Aorta (tissue), 5 donors: ENCODE results near the gene ERC2. TPM values are rescaled to one million over a fixed set of nuclear protein-coding genes. Genes with fewer than 3 reads are reported as not detected.

ENCODE experiments used
- ATAC-seq: fragments of 200-7000 bp; cut with Tn5 transposase; one replicate; pipeline ENCODE4 v1.9.1; 2022; ENCODE audit warnings: moderate library complexity; ENCODE audit not compliant: low FRiP score
- DNase-seq, 2 donors: peaks; one replicate each; pipeline ENCODE4 v3.0.0-alpha.2; 2020
- H3K27ac ChIP-seq, 2 donors: one replicate each; pipeline ENCODE4 v1.5.1; 2013; ENCODE audit warnings: low read length in 2 of 2, mild to moderate bottlenecking in 2 of 2, moderate library complexity in 2 of 2, control low read depth in 1 of 2, inconsistent platforms in 1 of 2, low read depth in 1 of 2
- H3K27me3 ChIP-seq, 2 donors: one replicate each; pipeline ENCODE4 v1.6.1; 2013; ENCODE audit warnings: control low read depth in 1 of 2, low read length in 1 of 2, mild to moderate bottlenecking in 1 of 2, moderate library complexity in 1 of 2; ENCODE audit not compliant: insufficient read depth in 2 of 2, control insufficient read depth in 1 of 2
- H3K36me3 ChIP-seq, 2 donors: one replicate each; pipeline ENCODE4 v1.6.1; 2013; ENCODE audit warnings: control low read depth in 1 of 2, low read length in 1 of 2, mild to moderate bottlenecking in 1 of 2; ENCODE audit not compliant: insufficient read depth in 2 of 2, control insufficient read depth in 1 of 2
- H3K4me1 ChIP-seq, 2 donors: one replicate each; pipeline ENCODE4 v1.6.1; 2013; ENCODE audit warnings: low read length in 2 of 2, control low read depth in 1 of 2, mild to moderate bottlenecking in 1 of 2, moderate library complexity in 1 of 2; ENCODE audit not compliant: insufficient read depth in 2 of 2, control insufficient read depth in 1 of 2
- H3K4me3 ChIP-seq, 2 donors: one replicate each; pipeline ENCODE4 v1.5.1; 2013; ENCODE audit warnings: low read length in 2 of 2, control low read depth in 1 of 2, mild to moderate bottlenecking in 1 of 2
- H3K9me3 ChIP-seq: one replicate; pipeline ENCODE4 v1.6.1; 2013; ENCODE audit warnings: mild to moderate bottlenecking, low read length; ENCODE audit not compliant: control insufficient read depth
- WGBS, 2 donors: extraction: QIAGEN DNeasy Blood & Tissue Kit; methylation state at CpG; one replicate each; pipeline ENCODE4 v1.1.7; 2013; 5-methylcytosine and 5-hydroxymethylcytosine counted together
- intact Hi-C, 2 donors: fragments of 100-400 bp; cut with DNase I; formaldehyde crosslinking; loops; one replicate each; pipeline versions ENCODE4 v1.14.2 to v1.15.0; 2022
- polyA plus RNA-seq, 2 donors: library from polyadenylated mRNA; stranded (reverse); fragments of 200-250 nt; gene quantifications; one replicate each; pipeline ENCODE4 v1.2.3, GENCODE V29; 2013
- total RNA-seq, 2 donors: library from RNA; stranded (reverse); fragmentation: NEBNext Ultra II Directional; extraction: Animal tissue kit (Norgen Biotek cat#: 25700); gene quantifications; one replicate each; pipeline ENCODE4 v1.2.1, GENCODE V29; 2021
- donor health status: healthy with polysubstance abuse.
- donor health status: Bipolar disorder and iron deficiency.
- donor health status: DM: no; HTN: no; CAD: no.
- donor health status: DM: no; HTN: no; CAD: no.
- donor health status: DM: yes; HTN: yes; CAD: no.

Gene ERC2
- total and polyA plus RNA-seq, 4 donors, result 0.27 to 0.55 TPM; not detected in 2

DNA sequence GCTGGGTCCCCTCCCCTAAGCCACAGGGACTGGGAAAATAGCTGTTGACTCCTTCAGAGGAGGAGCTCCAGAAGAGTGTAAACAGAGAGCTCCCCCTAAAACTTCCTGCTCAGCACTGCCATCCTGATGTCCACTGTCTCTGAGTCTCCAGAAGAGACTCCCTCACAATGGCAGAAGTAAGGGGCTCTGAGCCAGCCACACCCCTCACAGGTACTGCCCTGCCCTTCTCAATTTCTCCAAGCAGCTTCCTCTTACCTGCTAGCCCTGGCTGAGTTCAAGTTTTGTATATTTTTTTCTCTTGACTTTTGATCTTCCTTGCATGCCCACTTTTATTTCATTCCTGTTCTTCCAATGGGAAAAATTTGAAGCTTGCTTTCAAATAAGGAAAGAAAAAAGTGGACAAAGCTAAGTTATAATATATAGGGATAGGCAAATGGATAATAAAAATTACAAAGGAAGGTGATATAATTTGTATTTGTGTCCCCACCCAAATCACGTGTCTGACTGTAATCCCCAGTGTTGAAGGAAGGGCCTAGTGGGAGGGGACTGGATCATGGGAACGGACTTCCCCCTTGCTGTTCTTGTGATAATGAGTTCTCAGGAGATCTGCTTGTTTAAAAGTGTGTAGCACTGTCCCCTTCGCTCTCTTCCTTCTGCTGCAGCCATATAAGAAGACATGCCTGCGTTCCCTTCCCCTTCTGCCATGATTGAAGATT lies 539.0 kb downstream of the ERC2 start:
- H3K9me3 ChIP-seq, result no peaks in the 10 kb centered on the region
- 79 to 84% methylated on average over 4 of the region's 4 CpGs for WGBS, 2 donors
- DNase-seq (no peak), ATAC-seq (no peak)
- H3K27ac ChIP-seq, result no peak overlapping the region
- H3K4me1 ChIP-seq, result no peaks in the 10 kb centered on the region
- intact Hi-C loops, result no loop called here
- H3K4me3 ChIP-seq, result no peak overlapping the region
- H3K36me3 ChIP-seq, result no peaks in the 10 kb centered on the region
- no peaks in the 10 kb centered on the region for H3K27me3 ChIP-seq

DNA sequence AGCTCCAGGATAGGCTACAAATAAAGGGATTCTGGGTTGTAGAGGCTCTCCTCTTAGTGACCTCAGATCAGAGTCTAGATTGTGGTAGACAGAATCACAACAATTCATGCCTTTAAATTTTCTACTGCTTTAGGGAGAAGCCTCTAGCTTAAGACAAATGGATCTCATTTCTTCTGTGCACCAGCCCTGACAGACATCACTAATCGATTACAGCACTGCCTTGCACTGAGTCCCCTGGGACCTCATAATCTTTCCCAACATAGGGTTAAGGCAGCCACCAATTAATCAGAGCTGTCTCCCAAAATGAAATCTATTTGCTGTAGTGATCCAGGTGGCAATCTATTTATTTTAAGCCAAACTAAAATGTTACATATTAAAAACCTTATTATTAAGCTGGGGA lies 544.6 kb downstream of the ERC2 start:
- WGBS, 2 donors, result 65 to 69% methylated on average over 1 of the region's 1 CpG
- no peaks in the 10 kb centered on the region for H3K36me3 ChIP-seq
- DNase-seq (no peak), ATAC-seq (no peak)
- no peak overlapping the region for H3K4me3 ChIP-seq
- H3K9me3 ChIP-seq, result no peaks in the 10 kb centered on the region
- H3K4me1 ChIP-seq, result no peaks in the 10 kb centered on the region
- H3K27ac ChIP-seq, result no peak overlapping the region
- no peaks in the 10 kb centered on the region for H3K27me3 ChIP-seq
- intact Hi-C loops, result no loop called here

DNA sequence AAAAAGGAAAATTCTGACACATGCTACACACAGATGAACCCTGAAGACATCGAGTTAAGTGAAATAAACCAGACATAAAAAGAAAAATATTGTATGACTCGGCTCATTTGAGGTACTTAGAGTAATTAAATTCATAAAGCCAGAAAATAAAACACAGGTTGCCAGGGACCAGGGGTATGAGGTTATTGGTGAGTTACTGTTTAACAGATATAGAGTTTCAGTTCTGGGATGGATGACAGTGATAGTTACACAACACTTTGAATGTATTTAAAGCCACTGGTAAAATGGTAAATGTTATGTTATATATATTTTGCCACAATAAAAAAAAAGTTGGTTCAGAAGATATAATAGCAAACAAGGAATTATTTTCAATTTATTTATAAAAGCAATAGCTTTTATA lies 545.1 kb downstream of the ERC2 start:
- Histone ChIP-seq H3K4me3 (no peak overlapping the region), H3K4me1 (no peaks in the 10 kb centered on the region), H3K27me3 (no peaks in the 10 kb centered on the region), H3K9me3 (no peaks in the 10 kb centered on the region), H3K36me3 (no peaks in the 10 kb centered on the region), H3K27ac (no peak overlapping the region)
- WGBS, 2 donors, result 68 to 81% methylated on average over 2 of the region's 2 CpGs
- intact Hi-C loops, result no loop called here
- no peak for DNase-seq
- no peak for ATAC-seq

DNA sequence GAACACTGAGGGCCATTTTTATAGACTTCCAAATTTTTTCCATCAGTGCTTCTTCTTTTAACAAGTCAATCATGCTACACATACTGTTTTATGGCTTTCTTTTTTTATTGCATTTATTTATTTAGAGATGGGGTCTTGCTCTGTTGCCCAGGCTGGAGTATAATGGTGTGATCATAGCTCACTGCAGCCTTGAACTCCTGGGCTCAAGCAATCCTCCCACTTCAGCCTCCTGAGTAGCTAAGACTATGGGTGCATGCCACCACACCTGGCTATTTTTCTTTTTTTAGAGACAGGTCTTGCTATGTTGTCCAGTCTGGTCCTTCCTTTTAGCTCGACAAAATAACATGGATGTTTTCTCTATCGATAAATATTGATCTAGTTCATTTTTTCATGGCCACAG lies 555.4 kb downstream of the ERC2 start:
- Histone ChIP-seq H3K4me3 (no peak overlapping the region), H3K27me3 (no peaks in the 10 kb centered on the region), H3K27ac (no peak overlapping the region), H3K9me3 (no peaks in the 10 kb centered on the region), H3K36me3 (no peaks in the 10 kb centered on the region), H3K4me1 (no peaks in the 10 kb centered on the region)
- DNase-seq, result no peak
- 95% methylated on average over 2 of the region's 2 CpGs for WGBS, 2 donors
- ATAC-seq, result no peak
- intact Hi-C loops, result no loop called here

DNA sequence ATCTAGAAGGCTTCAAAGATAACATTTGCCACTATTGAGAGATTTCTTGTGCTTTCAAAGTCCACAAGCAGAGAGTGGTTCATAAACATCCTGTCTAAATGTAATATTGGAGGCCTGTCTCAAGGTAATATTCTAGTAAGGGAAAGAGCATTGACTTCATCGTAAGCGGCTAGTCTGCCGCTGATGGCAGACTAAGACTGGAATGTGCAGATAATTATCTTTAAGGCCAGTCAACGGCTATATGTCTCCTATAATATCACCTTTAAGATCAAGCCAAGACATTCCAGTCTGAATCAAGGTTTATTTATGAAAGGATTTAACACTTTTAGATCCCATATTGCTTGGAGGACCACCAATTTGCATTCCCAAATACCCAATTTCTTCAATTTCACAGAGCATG lies 557.0 kb downstream of the ERC2 start:
- WGBS, 2 donors, result 47 to 60% methylated on average over 4 of the region's 4 CpGs
- H3K27ac ChIP-seq, result no peak overlapping the region
- no peak overlapping the region for H3K4me3 ChIP-seq
- ATAC-seq, result no peak
- H3K27me3 ChIP-seq, result no peaks in the 10 kb centered on the region
- no peaks in the 10 kb centered on the region for H3K9me3 ChIP-seq
- no peak for DNase-seq
- intact Hi-C loops, result no loop called here
- no peaks in the 10 kb centered on the region for H3K4me1 ChIP-seq
- H3K36me3 ChIP-seq, result no peaks in the 10 kb centered on the region

DNA sequence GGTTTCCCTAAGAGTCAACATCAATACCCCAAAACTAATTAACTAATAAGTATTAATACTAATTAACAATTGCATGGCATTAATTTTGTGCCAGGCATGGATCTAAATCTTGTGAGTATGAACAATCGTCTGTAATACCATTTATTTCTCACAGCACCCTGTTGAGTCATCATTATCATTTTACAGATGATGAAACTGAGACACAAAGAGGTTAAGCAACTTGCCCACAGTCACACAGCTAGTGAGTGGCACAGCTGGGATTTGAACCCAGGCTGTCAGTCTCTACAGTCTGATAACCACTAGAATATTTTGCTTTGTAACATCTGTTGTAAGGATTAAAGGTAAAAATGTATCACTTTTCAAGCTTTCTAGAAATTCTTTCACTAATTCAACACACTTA lies 557.7 kb downstream of the ERC2 start:
- Histone ChIP-seq H3K27ac (no peak overlapping the region), H3K4me3 (no peak overlapping the region), H3K4me1 (no peaks in the 10 kb centered on the region), H3K9me3 (no peaks in the 10 kb centered on the region), H3K27me3 (no peaks in the 10 kb centered on the region), H3K36me3 (no peaks in the 10 kb centered on the region)
- intact Hi-C loops, result no loop called here
- no peak for ATAC-seq
- no peak for DNase-seq
- 68 to 72% methylated on average over 1 of the region's 1 CpG for WGBS, 2 donors

DNA sequence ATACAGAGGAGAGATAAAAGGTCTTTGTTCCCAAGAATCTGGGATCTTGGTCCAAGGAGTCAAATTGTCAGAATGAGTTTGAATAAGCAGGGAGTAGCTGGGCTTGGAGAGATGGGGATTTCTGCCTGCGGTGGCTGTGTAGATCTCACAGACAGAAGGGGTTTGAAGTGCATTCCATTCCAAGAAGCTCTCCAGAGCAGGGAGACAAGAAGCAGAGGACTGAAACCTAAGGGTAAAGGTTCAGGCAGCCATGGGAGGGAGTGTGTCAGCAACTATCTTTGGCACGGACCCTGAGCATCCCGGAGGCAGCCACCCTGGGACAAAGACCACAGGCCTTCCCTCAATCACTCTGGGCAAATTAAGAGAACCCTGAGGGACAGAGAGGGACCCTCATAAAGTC lies 558.9 kb downstream of the ERC2 start:
- WGBS, 2 donors, result 76 to 83% methylated on average over 3 of the region's 3 CpGs
- no peak for DNase-seq

DNA sequence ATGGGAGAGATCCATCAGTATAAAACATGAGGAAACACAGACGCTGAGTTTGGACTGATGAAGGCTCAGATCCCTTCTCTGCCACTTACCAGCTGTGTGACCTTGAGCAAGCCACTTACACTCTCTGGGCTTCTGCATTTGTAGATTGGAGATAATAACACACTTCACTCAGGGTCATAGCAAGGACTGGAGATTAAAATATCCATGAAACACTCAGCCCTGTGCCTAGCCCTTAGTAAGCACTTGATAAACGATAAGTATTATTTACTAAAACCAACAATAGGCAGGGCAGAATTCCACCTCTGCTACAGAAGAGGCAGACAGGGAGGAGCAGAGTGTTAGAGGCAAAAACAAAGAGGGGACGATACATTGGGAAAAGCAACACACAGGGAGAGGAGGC lies 560.7 kb downstream of the ERC2 start:
- no peak for ATAC-seq
- H3K4me3 ChIP-seq, result no peak overlapping the region
- no peak for DNase-seq
- no peaks in the 10 kb centered on the region for H3K36me3 ChIP-seq
- H3K27ac ChIP-seq, result no peak overlapping the region
- no peaks in the 10 kb centered on the region for H3K9me3 ChIP-seq
- no peaks in the 10 kb centered on the region for H3K27me3 ChIP-seq
- 73 to 79% methylated on average over 3 of the region's 3 CpGs for WGBS, 2 donors
- H3K4me1 ChIP-seq, result no peaks in the 10 kb centered on the region
- intact Hi-C loops, result no loop called here

More for the DNA sequence above, 558.9 kb downstream of the ERC2 start:
- Histone ChIP-seq H3K27me3 (no peaks in the 10 kb centered on the region), H3K27ac (no peak overlapping the region), H3K4me1 (no peaks in the 10 kb centered on the region), H3K36me3 (no peaks in the 10 kb centered on the region), H3K9me3 (no peaks in the 10 kb centered on the region), H3K4me3 (no peak overlapping the region)
- intact Hi-C loops, result no loop called here
- ATAC-seq, result no peak

DNA sequence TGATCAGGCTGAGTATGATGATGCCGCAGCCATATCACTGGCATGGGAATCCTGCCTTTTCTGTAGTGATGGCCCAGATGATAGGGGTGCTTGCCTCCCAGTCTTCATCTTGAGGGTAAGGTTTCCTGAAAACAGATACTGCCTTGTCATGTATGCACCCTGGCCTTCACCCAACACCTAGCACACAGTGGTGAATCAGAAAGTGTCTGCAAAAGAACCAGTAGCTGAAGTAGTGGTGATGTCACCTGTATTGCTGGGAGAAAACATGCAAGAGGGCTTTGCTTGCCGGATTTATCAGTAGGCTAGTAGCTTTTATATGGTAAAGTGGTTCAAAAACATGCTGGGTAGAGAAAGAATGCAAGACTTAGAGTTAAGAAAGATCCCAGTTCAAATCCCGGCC lies 561.4 kb downstream of the ERC2 start:
- intact Hi-C loops, result no loop called here
- no peak for ATAC-seq
- 88 to 90% methylated on average over 3 of the region's 3 CpGs for WGBS, 2 donors

More for the DNA sequence above, 561.4 kb downstream of the ERC2 start:
- Histone ChIP-seq H3K9me3 (no peaks in the 10 kb centered on the region), H3K4me1 (no peaks in the 10 kb centered on the region), H3K36me3 (no peaks in the 10 kb centered on the region), H3K27ac (no peak overlapping the region), H3K4me3 (no peak overlapping the region), H3K27me3 (no peaks in the 10 kb centered on the region)
- DNase-seq, result no peak
